NT2/D1 (cell line): ENCODE measurements around the gene PLA2R1.

ENCODE experiments used
- SUZ12 ChIP-seq: IDR thresholded peaks from 2 replicates; pipeline ENCODE4 v1.6.1; 2011; ENCODE audit not compliant: insufficient read length, insufficient read depth; ENCODE audit errors: extremely low read depth
- ZNF274 ChIP-seq: IDR thresholded peaks from 2 replicates; pipeline ENCODE4 v1.6.1; 2011; ENCODE audit warnings: mild to moderate bottlenecking, low read depth, low read length

DNA sequence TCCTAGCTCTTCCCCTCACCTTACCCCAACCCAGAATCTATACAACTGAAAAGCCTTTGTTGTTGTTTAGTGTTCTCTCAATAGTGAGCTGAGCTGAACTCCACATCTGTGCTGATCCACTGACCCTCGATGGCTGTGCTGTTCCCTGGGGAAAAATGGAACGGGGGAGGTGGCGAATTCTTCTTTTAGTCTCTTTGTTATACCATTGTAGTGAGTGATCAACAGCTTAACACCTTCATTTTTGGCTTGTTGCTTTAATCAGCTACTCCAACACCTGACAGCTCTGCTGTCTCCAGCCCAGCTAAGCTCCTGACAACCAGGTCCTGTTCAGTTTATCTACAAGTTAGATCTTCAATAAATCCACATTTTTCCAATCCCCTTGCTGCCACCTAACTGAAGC, 25.7 kb downstream of the PLA2R1 start:
- TF ChIP-seq ZNF274 (no peak), SUZ12 (no peak)
